Putamen (tissue), 1 donor: Measurements from ENCODE around the gene RACGAP1.

Experiments
- DNase-seq: peaks from one replicate; pipeline ENCODE4 v3.0.0-alpha.2; 2016; ENCODE audit warnings: low spot score

RACGAP1 gene

GRCh38 chr12:49954863-49955830 lies 70.1 kb downstream of the RACGAP1 start:
- no peak for DNase-seq

GRCh38 chr12:49953961-49954846 lies 71.1 kb downstream of the RACGAP1 start:
- no peak for DNase-seq

- no peak for DNase-seq
Measured at GRCh38 chr12:49953151-49953550, 72.1 kb downstream of the RACGAP1 start.

GRCh38 chr12:49952391-49953055 lies 72.8 kb downstream of the RACGAP1 start:
- DNase-seq, result no peak

GRCh38 chr12:49951411-49952240 lies 73.7 kb downstream of the RACGAP1 start:
- no peak for DNase-seq

GRCh38 chr12:49950273-49951251 lies 74.7 kb downstream of the RACGAP1 start, which contains the start of gene AQP2:
AQP2 (plus strand) TSS chr12:49950737; CDS start chr12:49950831, 94 bp downstream.
- DNase-seq, result no peak

- DNase-seq, result no peak
Measured at GRCh38 chr12:49949866-49950265, 75.4 kb downstream of the RACGAP1 start.

- no peak for DNase-seq
Measured at GRCh38 chr12:49948866-49949845, 76.1 kb downstream of the RACGAP1 start.

GRCh38 chr12:49947593-49948226 lies 77.6 kb downstream of the RACGAP1 start:
- DNase-seq, result no peak

GRCh38 chr12:49946497-49946896 lies 78.8 kb downstream of the RACGAP1 start:
- DNase-seq, result no peak

GRCh38 chr12:49946086-49946485 lies 79.2 kb downstream of the RACGAP1 start:
- DNase-seq, result no peak

GRCh38 chr12:49945394-49946080 lies 79.8 kb downstream of the RACGAP1 start:
- DNase-seq, result peak; percentile 70

GRCh38 chr12:49944718-49945117 lies 80.6 kb downstream of the RACGAP1 start:
- no peak for DNase-seq

GRCh38 chr12:49944046-49944445 lies 81.2 kb downstream of the RACGAP1 start:
- DNase-seq, result no peak

- no peak for DNase-seq
Measured at GRCh38 chr12:49943625-49943960, 81.7 kb downstream of the RACGAP1 start.

- DNase-seq, result no peak
Measured at GRCh38 chr12:49942921-49943624, 82.2 kb downstream of the RACGAP1 start.

- DNase-seq, result no peak
Measured at GRCh38 chr12:49942512-49942893, 82.8 kb downstream of the RACGAP1 start.
